BLaER1 (cell line): ENCODE data around the gene WNK4.
A peak's percentile ranks its signal among the peaks of the same experiment; 100 is the strongest.

Source experiments
- H3K27ac ChIP-seq: shearing (Covaris generic); formaldehyde crosslinking; 2 replicates; pipeline ENCODE4 v1.8.1; 2022
- H3K27me3 ChIP-seq: shearing (Covaris generic); formaldehyde crosslinking; 2 replicates; pipeline ENCODE4 v1.8.1; 2022
- H3K36me3 ChIP-seq: shearing (Covaris generic); formaldehyde crosslinking; 2 replicates; pipeline ENCODE4 v1.8.1; 2022
- H3K4me1 ChIP-seq: shearing (Covaris generic); formaldehyde crosslinking; 2 replicates; pipeline ENCODE4 v1.8.1; 2022
- H3K4me2 ChIP-seq: shearing (Covaris generic); formaldehyde crosslinking; 2 replicates; pipeline ENCODE4 v1.8.1; 2022
- H3K4me3 ChIP-seq: shearing (Covaris generic); formaldehyde crosslinking; 2 replicates; pipeline ENCODE4 v1.8.1; 2022
- H3K9ac ChIP-seq: shearing (Covaris generic); formaldehyde crosslinking; 2 replicates; pipeline ENCODE4 v1.8.1; 2022
- H3K9me3 ChIP-seq: shearing (Covaris generic); formaldehyde crosslinking; 2 replicates; pipeline ENCODE4 v1.8.1; 2022
- H4K20me1 ChIP-seq: shearing (Covaris generic); formaldehyde crosslinking; 2 replicates; pipeline ENCODE4 v1.8.1; 2022
- Cebpa-rat ChIP-seq: shearing (Covaris generic); IDR thresholded peaks from 2 replicates; pipeline ENCODE4 v1.8.1; 2022

Gene WNK4

GRCh38 chr17:42809250-42809649 lies 28.8 kb downstream of the WNK4 start:
- H3K4me1 ChIP-seq, result no peaks in the 10 kb centered on the region
- H3K4me2 ChIP-seq, result no peak overlapping the region
- H4K20me1 ChIP-seq, result no peaks in the 10 kb centered on the region
- peaks cover 63% of the 10 kb centered on the region for H3K36me3 ChIP-seq
- no peak overlapping the region for H3K4me3 ChIP-seq
- H3K27me3 ChIP-seq, result no peaks in the 10 kb centered on the region
- no peak overlapping the region for H3K9ac ChIP-seq
- no peak for TF ChIP-seq Cebpa-rat
- no peaks in the 10 kb centered on the region for H3K9me3 ChIP-seq
- no peak overlapping the region for H3K27ac ChIP-seq

GRCh38 chr17:42814633-42815399 lies 34.4 kb downstream of the WNK4 start:
- Histone ChIP-seq H3K4me2 (no peak overlapping the region), H3K9ac (no peak overlapping the region), H3K27me3 (no peaks in the 10 kb centered on the region), H3K4me1 (no peaks in the 10 kb centered on the region), H4K20me1 (0 out of 2 replicates have a peak, but pooled peaks cover 4% of the 10 kb centered on the region), H3K27ac (no peak overlapping the region), H3K9me3 (no peaks in the 10 kb centered on the region), H3K36me3 (peaks cover 99% of the 10 kb centered on the region), H3K4me3 (no peak overlapping the region)
- TF ChIP-seq Cebpa-rat, result no peak

DNA sequence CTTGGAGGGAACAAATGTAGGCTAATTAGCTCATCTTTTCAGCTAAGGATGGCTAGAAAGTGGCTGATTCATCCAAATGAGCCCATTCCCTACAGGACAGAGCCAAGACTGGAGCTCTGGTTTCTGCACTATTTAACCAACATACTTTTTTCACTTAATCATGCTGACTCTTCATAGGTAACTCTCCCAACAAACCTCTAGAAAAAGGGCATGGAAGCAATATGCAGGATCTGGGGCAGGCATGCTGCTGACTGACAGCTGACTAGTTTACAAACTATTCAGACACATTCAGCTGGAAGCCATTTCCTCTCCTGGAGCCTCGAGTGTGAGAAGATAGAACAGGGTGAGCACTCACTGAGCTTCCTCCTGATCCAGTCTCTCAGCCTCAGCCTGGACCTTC lies 37.5 kb downstream of the WNK4 start:
- Histone ChIP-seq H3K27me3 (no peaks in the 10 kb centered on the region), H3K4me2 (no peak overlapping the region), H4K20me1 (0 out of 2 replicates have a peak, but pooled peaks cover 4% of the 10 kb centered on the region), H3K9ac (no peak overlapping the region), H3K36me3 (peaks cover 93% of the 10 kb centered on the region), H3K4me3 (no peak overlapping the region), H3K4me1 (peaks cover 7% of the 10 kb centered on the region), H3K27ac (no peak overlapping the region), H3K9me3 (no peaks in the 10 kb centered on the region)
- no peak for TF ChIP-seq Cebpa-rat

GRCh38 chr17:42818379-42818778 lies 38.0 kb downstream of the WNK4 start:
- no peak overlapping the region for H3K9ac ChIP-seq
- H3K4me3 ChIP-seq, result no peak overlapping the region
- peaks cover 12% of the 10 kb centered on the region for H3K4me1 ChIP-seq
- H3K9me3 ChIP-seq, result no peaks in the 10 kb centered on the region
- no peak overlapping the region for H3K27ac ChIP-seq
- TF ChIP-seq Cebpa-rat, result no peak
- no peaks in the 10 kb centered on the region for H3K27me3 ChIP-seq
- no peak overlapping the region for H3K4me2 ChIP-seq
- peaks cover 88% of the 10 kb centered on the region for H3K36me3 ChIP-seq
- 0 out of 2 replicates have a peak, but pooled peaks cover 4% of the 10 kb centered on the region for H4K20me1 ChIP-seq

GRCh38 chr17:42819939-42820535 lies 39.6 kb downstream of the WNK4 start:
- Histone ChIP-seq H3K9me3 (no peaks in the 10 kb centered on the region), H3K9ac (no peak overlapping the region), H4K20me1 (0 out of 2 replicates have a peak, but pooled peaks cover 4% of the 10 kb centered on the region), H3K4me1 (peaks cover 21% of the 10 kb centered on the region), H3K36me3 (peaks cover 71% of the 10 kb centered on the region), H3K27ac (no peak overlapping the region), H3K4me3 (no peak overlapping the region), H3K4me2 (no peak overlapping the region), H3K27me3 (no peaks in the 10 kb centered on the region)
- TF ChIP-seq Cebpa-rat, result no peak

DNA sequence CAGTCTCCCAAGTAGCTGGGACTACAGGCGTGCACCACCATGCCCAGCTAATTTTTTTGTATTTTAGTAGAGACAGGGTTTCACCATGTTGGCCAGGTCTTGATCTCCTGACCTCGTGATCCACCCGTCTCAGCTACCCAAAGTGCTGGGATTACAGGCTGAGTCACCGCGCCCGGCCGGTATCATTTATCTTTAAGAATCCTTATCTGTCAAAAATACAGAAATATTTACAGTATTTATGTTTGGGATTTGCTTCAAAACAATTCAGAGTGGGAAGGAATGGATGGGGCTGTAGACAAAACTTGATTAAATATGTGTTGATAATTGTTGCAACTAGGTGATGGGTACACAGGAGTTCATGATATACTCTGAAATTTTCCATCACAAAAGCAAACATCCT lies 40.8 kb downstream of the WNK4 start:
- H3K36me3 ChIP-seq, result peaks cover 60% of the 10 kb centered on the region
- H4K20me1 ChIP-seq, result 0 out of 2 replicates have a peak, but pooled peaks cover 4% of the 10 kb centered on the region
- no peak overlapping the region for H3K27ac ChIP-seq
- H3K4me2 ChIP-seq, result no peak overlapping the region
- no peak overlapping the region for H3K4me3 ChIP-seq
- peaks cover 21% of the 10 kb centered on the region for H3K4me1 ChIP-seq
- H3K9me3 ChIP-seq, result no peaks in the 10 kb centered on the region
- no peak overlapping the region for H3K9ac ChIP-seq
- TF ChIP-seq Cebpa-rat, result no peak
- no peaks in the 10 kb centered on the region for H3K27me3 ChIP-seq

GRCh38 chr17:42827472-42827871 lies 47.1 kb downstream of the WNK4 start:
- Histone ChIP-seq H3K9ac (no peak overlapping the region), H3K4me1 (peaks cover 28% of the 10 kb centered on the region), H3K36me3 (no peaks in the 10 kb centered on the region), H3K4me3 (no peak overlapping the region), H3K27me3 (no peaks in the 10 kb centered on the region), H3K4me2 (no peak overlapping the region), H4K20me1 (no peaks in the 10 kb centered on the region), H3K9me3 (no peaks in the 10 kb centered on the region), H3K27ac (no peak overlapping the region)
- no peak for TF ChIP-seq Cebpa-rat

DNA sequence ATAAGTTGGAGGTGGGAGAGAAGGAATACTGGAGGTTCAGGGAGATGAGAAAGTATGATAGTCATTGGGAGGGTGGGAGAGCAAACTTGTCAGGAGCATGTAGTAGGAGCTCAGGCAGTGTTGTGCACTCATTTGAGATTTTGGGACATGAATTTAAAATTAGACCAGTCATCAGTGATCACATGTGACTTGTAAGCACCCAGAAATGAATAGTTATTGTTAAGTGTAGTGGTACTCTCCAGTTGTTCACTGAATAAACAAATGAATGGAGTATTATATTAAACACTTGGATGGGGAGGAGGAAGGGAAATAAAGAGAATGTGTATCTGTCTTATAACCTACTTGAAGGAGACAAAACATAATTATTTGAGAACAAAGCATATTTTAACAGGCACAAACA lies 50.6 kb downstream of the WNK4 start:
- H3K27ac ChIP-seq, result no peak overlapping the region
- peaks cover 15% of the 10 kb centered on the region for H3K36me3 ChIP-seq
- H3K4me2 ChIP-seq, result no peak overlapping the region
- H3K4me3 ChIP-seq, result no peak overlapping the region
- peaks cover 26% of the 10 kb centered on the region for H3K4me1 ChIP-seq
- no peak for TF ChIP-seq Cebpa-rat
- no peaks in the 10 kb centered on the region for H3K27me3 ChIP-seq
- no peak overlapping the region for H3K9ac ChIP-seq
- H3K9me3 ChIP-seq, result no peaks in the 10 kb centered on the region
- peaks cover 22% of the 10 kb centered on the region; the same call in 1 of the 2 replicates for H4K20me1 ChIP-seq

DNA sequence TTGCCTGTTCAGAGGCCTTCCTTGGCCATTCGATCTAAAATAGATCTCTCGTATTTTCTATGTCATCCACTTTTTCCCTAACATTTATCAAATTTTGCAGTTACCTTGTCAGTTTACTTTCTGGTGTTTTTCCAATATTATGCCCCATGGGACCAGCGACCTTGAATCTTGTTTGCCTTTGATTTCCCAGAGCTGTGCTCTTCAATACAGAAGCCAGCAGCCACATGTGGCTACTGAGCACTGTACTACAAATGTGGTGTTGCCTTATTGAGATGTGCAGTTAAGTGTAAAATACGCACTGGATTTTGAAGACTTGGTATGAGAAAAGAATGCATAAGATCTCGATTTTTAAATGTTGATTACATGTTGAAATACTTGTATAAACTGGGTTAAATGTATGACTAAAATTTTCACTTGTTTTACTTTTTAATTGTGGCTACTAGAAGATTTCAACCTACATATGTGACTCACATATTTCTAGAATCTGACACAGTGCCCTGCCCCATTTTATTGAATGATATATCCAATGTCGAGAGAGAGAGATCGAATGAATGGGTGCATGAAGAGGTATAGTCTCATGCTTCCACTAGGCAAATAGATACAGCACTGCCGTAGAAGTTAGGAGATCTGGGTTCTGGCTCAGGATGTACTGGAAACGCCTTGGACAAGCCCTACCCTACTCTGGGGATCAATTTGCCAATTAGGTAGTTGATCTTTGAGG lies 52.0 kb downstream of the WNK4 start:
- H3K4me2 ChIP-seq, result peak overlapping the region; percentile 95
- TF ChIP-seq Cebpa-rat, result no peak
- H4K20me1 ChIP-seq, result peaks cover 34% of the 10 kb centered on the region; the same call in 1 of the 2 replicates
- H3K9me3 ChIP-seq, result no peaks in the 10 kb centered on the region
- peak overlapping the region; percentile 83 for H3K4me3 ChIP-seq
- H3K4me1 ChIP-seq, result peaks cover 26% of the 10 kb centered on the region
- H3K27me3 ChIP-seq, result no peaks in the 10 kb centered on the region
- H3K27ac ChIP-seq, result peak overlapping the region; percentile 92
- peaks cover 29% of the 10 kb centered on the region for H3K36me3 ChIP-seq
- H3K9ac ChIP-seq, result peak overlapping the region; percentile 95
